Trophoblast cell (in vitro differentiated cells and primary cell): Measurements from ENCODE around the gene TMEM47.

Source experiments
- DNase-seq, 2 donors: peaks; one replicate each; pipeline ENCODE4 v3.0.0-alpha.2; 2016
- H2AFZ ChIP-seq: 2 replicates; pipeline ENCODE4 v1.6.1; 2013; ENCODE audit warnings: low read length, moderate library complexity, mild to moderate bottlenecking; ENCODE audit not compliant: insufficient read depth, poor library complexity
- H2AK5ac ChIP-seq: 2 replicates; pipeline ENCODE4 v1.6.1; 2013; ENCODE audit warnings: mild to moderate bottlenecking, low read length
- H2BK120ac ChIP-seq: 2 replicates; pipeline ENCODE4 v1.6.1; 2013; ENCODE audit warnings: low read length, mild to moderate bottlenecking, moderate library complexity; ENCODE audit not compliant: insufficient read depth, poor library complexity
- H2BK12ac ChIP-seq: 2 replicates; pipeline ENCODE4 v1.6.1; 2013; ENCODE audit warnings: mild to moderate bottlenecking, low read length, moderate library complexity
- H2BK5ac ChIP-seq: 2 replicates; pipeline ENCODE4 v1.6.1; 2013; ENCODE audit warnings: low read length, low read depth, moderate library complexity, mild to moderate bottlenecking; ENCODE audit not compliant: poor library complexity
- H3K14ac ChIP-seq: 2 replicates; pipeline ENCODE4 v1.6.1; 2013; ENCODE audit warnings: mild to moderate bottlenecking, low read length
- H3K18ac ChIP-seq: 2 replicates; pipeline ENCODE4 v1.6.1; 2013; ENCODE audit warnings: mild to moderate bottlenecking, low read length
- H3K23ac ChIP-seq: 2 replicates; pipeline ENCODE4 v1.6.1; 2013; ENCODE audit warnings: low read length
- H3K27ac ChIP-seq: 2 replicates; pipeline ENCODE4 v1.5.1; 2013; ENCODE audit warnings: low read depth, mild to moderate bottlenecking, inconsistent platforms, low read length, moderate library complexity
- H3K27me3 ChIP-seq: 2 replicates; pipeline ENCODE4 v1.6.1; 2013; ENCODE audit warnings: inconsistent platforms, mild to moderate bottlenecking, low read length, moderate library complexity; ENCODE audit not compliant: insufficient read depth
- H3K36me3 ChIP-seq, 2 experiments: 1 replicate in 1 of 2; 2 replicates in 1 of 2; pipeline ENCODE4 v1.6.1; 2013; ENCODE audit warnings: low read length in 2 of 2, mild to moderate bottlenecking in 2 of 2, moderate library complexity in 1 of 2; ENCODE audit not compliant: insufficient read depth in 2 of 2, control insufficient read depth in 1 of 2
- H3K4ac ChIP-seq: 2 replicates; pipeline ENCODE4 v1.6.1; 2013; ENCODE audit warnings: low read depth, mild to moderate bottlenecking, low read length, moderate library complexity
- H3K4me1 ChIP-seq, 2 experiments: 1 replicate in 1 of 2; 2 replicates in 1 of 2; pipeline ENCODE4 v1.6.1; 2013; ENCODE audit warnings: low read length in 2 of 2, mild to moderate bottlenecking in 2 of 2, moderate library complexity in 1 of 2; ENCODE audit not compliant: insufficient read depth in 2 of 2, control insufficient read depth in 1 of 2
- H3K4me2 ChIP-seq: 2 replicates; pipeline ENCODE4 v1.6.1; 2013; ENCODE audit warnings: inconsistent platforms, mild to moderate bottlenecking, low read length, moderate library complexity
- H3K4me3 ChIP-seq: 2 replicates; pipeline ENCODE4 v1.5.1; 2013; ENCODE audit warnings: mild to moderate bottlenecking, low read depth, low read length, inconsistent platforms
- H3K79me1 ChIP-seq: one replicate; pipeline ENCODE4 v1.6.1; 2013; ENCODE audit warnings: low read length
- H3K79me2 ChIP-seq: 2 replicates; pipeline ENCODE4 v1.6.1; 2013; ENCODE audit warnings: low read length, mild to moderate bottlenecking; ENCODE audit not compliant: control insufficient read depth, insufficient read depth, poor library complexity
- H3K9ac ChIP-seq: 2 replicates; pipeline ENCODE4 v1.6.1; 2013; ENCODE audit warnings: mild to moderate bottlenecking, low read length
- H3K9me3 ChIP-seq: 2 replicates; pipeline ENCODE4 v1.6.1; 2013; ENCODE audit warnings: low read depth, mild to moderate bottlenecking, control low read depth, inconsistent platforms, low read length; ENCODE audit not compliant: insufficient read depth
- H4K12ac ChIP-seq: 2 replicates; pipeline ENCODE4 v1.6.1; 2013; ENCODE audit warnings: low read depth, mild to moderate bottlenecking, low read length, moderate library complexity
- H4K8ac ChIP-seq: 2 replicates; pipeline ENCODE4 v1.6.1; 2013; ENCODE audit warnings: low read depth, mild to moderate bottlenecking, low read length, moderate library complexity
- H4K91ac ChIP-seq: one replicate; pipeline ENCODE4 v1.6.1; 2013; ENCODE audit warnings: low read depth, mild to moderate bottlenecking, low read length, moderate library complexity
- WGBS: extraction: QIAGEN DNeasy Blood & Tissue Kit; methylation state at CpG from one replicate; pipeline ENCODE4 v1.1.7; 2013; ENCODE audit warnings: missing lambda C conversion rate; ENCODE audit not compliant: insufficient read length, insufficient coverage; ENCODE audit errors: extremely low coverage; 5-methylcytosine and 5-hydroxymethylcytosine counted together

The TMEM47 gene

GRCh38 chrX:34657726-34658070 is 613 bp upstream of the TMEM47 start:
- no CpG with 5 or more reads among the region's 13 CpGs for WGBS

GRCh38 chrX:34656467-34656841 is 631 bp downstream of the TMEM47 start:
- no peaks in the 10 kb centered on the region for H3K4me1 ChIP-seq
- H3K27me3 ChIP-seq = no peaks in the 10 kb centered on the region
- H3K36me3 ChIP-seq = no peaks in the 10 kb centered on the region
- H4K12ac ChIP-seq = no peak overlapping the region
- no peak overlapping the region for H2BK5ac ChIP-seq
- peak overlapping the region; percentile 90 for H3K4me2 ChIP-seq
- H4K91ac ChIP-seq = no peak overlapping the region
- no peak overlapping the region for H2AK5ac ChIP-seq
- no peak overlapping the region for H2AFZ ChIP-seq
- no peak overlapping the region for H3K4ac ChIP-seq
- peak overlapping the region; percentile 82 for H3K9ac ChIP-seq
- no peak overlapping the region for H4K8ac ChIP-seq
- no CpG with 5 or more reads among the region's 27 CpGs for WGBS
- H2BK120ac ChIP-seq = no peak overlapping the region
- H3K23ac ChIP-seq = no peak overlapping the region
- H3K4me3 ChIP-seq = peak overlapping the region; percentile 92
- no peak overlapping the region for H3K27ac ChIP-seq
- H3K79me1 ChIP-seq = peaks cover 7% of the 10 kb centered on the region
- H2BK12ac ChIP-seq = no peak overlapping the region
- no peaks in the 10 kb centered on the region for H3K9me3 ChIP-seq
- peaks cover 3% of the 10 kb centered on the region for H3K79me2 ChIP-seq
- no peak overlapping the region for H3K14ac ChIP-seq
- DNase-seq = no peak
- peak overlapping the region; percentile 29 for H3K18ac ChIP-seq

More at GRCh38 chrX:34657726-34658070, 613 bp upstream of the TMEM47 start:
- Histone ChIP-seq H3K27me3 (no peaks in the 10 kb centered on the region), H3K4me2 (peak overlapping the region; percentile 90), H2BK12ac (no peak overlapping the region), H3K4me1 (no peaks in the 10 kb centered on the region), H3K79me2 (peaks cover 3% of the 10 kb centered on the region), H3K36me3 (no peaks in the 10 kb centered on the region), H3K18ac (no peak overlapping the region), H4K91ac (peak overlapping the region; percentile 11), H3K4me3 (peak overlapping the region; percentile 63), H2BK120ac (no peak overlapping the region), H3K23ac (no peak overlapping the region), H3K79me1 (peaks cover 7% of the 10 kb centered on the region), H3K4ac (no peak overlapping the region), H4K12ac (no peak overlapping the region), H3K14ac (no peak overlapping the region), H2BK5ac (no peak overlapping the region), H3K9me3 (no peaks in the 10 kb centered on the region), H3K27ac (no peak overlapping the region), H2AFZ (no peak overlapping the region), H4K8ac (no peak overlapping the region), H3K9ac (no peak overlapping the region), H2AK5ac (no peak overlapping the region)
- no peak for DNase-seq

GRCh38 chrX:34655501-34656455 is 1.3 kb downstream of the TMEM47 start:
- H3K4me2 ChIP-seq = peak overlapping the region; percentile 90
- H2BK5ac ChIP-seq = no peak overlapping the region
- no peak for DNase-seq
- H2AFZ ChIP-seq = peak overlapping the region; percentile 41
- no peak overlapping the region for H3K4ac ChIP-seq
- H3K27me3 ChIP-seq = no peaks in the 10 kb centered on the region
- WGBS = no CpG with 5 or more reads among the region's 25 CpGs
- H3K27ac ChIP-seq = no peak overlapping the region
- H3K18ac ChIP-seq = no peak overlapping the region
- peaks cover 3% of the 10 kb centered on the region for H3K79me2 ChIP-seq
- H3K4me3 ChIP-seq = peak overlapping the region; percentile 92
- H2AK5ac ChIP-seq = no peak overlapping the region
- H2BK120ac ChIP-seq = no peak overlapping the region
- H4K91ac ChIP-seq = no peak overlapping the region
- H3K23ac ChIP-seq = no peak overlapping the region
- no peaks in the 10 kb centered on the region for H3K4me1 ChIP-seq
- peak overlapping the region; percentile 28 for H4K8ac ChIP-seq
- H3K79me1 ChIP-seq = peaks cover 7% of the 10 kb centered on the region
- H4K12ac ChIP-seq = no peak overlapping the region
- H3K9ac ChIP-seq = peak overlapping the region; percentile 82
- H3K14ac ChIP-seq = no peak overlapping the region
- H2BK12ac ChIP-seq = peak overlapping the region; percentile 22
- H3K36me3 ChIP-seq = no peaks in the 10 kb centered on the region
- H3K9me3 ChIP-seq = no peaks in the 10 kb centered on the region

DNA sequence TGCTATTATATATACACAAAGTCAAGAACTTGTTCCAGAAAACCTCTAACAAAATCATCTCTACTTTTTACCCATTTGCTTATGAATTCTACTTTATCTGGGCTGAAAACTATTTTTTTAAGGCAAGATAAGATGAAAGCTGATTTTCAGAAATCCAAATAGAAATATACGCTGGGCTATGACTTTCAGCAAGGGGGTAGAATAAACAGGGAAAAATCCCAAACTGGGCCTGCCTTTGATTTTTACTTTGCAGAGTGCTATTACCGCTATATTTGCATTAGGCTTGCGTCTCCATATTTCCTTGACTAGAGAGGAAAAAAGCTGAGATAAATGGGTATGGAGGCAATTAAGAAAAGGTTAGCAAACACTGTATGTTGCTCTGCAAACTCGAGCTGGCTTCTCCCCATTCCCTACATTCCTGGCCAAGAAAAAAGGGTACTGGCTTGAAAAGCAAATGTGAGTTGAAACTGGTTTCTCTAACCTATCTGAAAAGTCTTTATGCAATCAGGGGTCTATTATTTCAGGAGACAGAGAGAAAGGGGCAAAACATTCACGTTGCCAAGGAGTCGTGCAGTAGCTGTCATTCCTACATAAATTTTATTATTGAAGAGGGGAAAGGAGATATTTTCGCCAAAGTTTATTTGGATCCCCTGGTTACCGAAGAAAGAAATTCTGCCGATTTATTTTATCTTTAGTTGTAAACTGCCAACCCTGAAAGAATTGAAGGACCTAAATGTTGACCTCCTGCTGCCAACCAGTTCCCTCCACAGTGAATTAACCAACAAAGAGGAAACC is 2.2 kb downstream of the TMEM47 start:
- no peak overlapping the region for H4K8ac ChIP-seq
- H3K4me3 ChIP-seq = no peak overlapping the region
- no peak overlapping the region for H2BK5ac ChIP-seq
- H3K14ac ChIP-seq = no peak overlapping the region
- no peaks in the 10 kb centered on the region for H3K9me3 ChIP-seq
- no peak for DNase-seq
- no peak overlapping the region for H2AFZ ChIP-seq
- H3K18ac ChIP-seq = no peak overlapping the region
- no peak overlapping the region for H2AK5ac ChIP-seq
- no peak overlapping the region for H3K23ac ChIP-seq
- peak overlapping the region; percentile 55 for H3K4me2 ChIP-seq
- H3K9ac ChIP-seq = no peak overlapping the region
- H4K91ac ChIP-seq = no peak overlapping the region
- no peaks in the 10 kb centered on the region for H3K36me3 ChIP-seq
- peak overlapping the region; percentile 4 for H3K27ac ChIP-seq
- H3K4ac ChIP-seq = no peak overlapping the region
- H2BK120ac ChIP-seq = no peak overlapping the region
- no CpG with 5 or more reads among the region's 9 CpGs for WGBS
- no peak overlapping the region for H4K12ac ChIP-seq
- H3K79me2 ChIP-seq = peaks cover 3% of the 10 kb centered on the region
- H3K27me3 ChIP-seq = no peaks in the 10 kb centered on the region
- no peak overlapping the region for H2BK12ac ChIP-seq
- H3K79me1 ChIP-seq = peaks cover 7% of the 10 kb centered on the region
- H3K4me1 ChIP-seq = no peaks in the 10 kb centered on the region
